ENCODE data around the gene PKLR.

Gene PKLR

GRCh38 chr1:155279268-155279667, 22.0 kb downstream of the PKLR start:
- Histone ChIP-seq H3K27me3 (ENCODE audit: insufficient read depth, poor library complexity, severe bottlenecking) (no peaks in the 10 kb centered on the region), H3K27ac (replicated peaks) (no peak overlapping the region), H3K4me3 (replicated peaks; ENCODE audit: insufficient read depth, low read length) (no peak overlapping the region)
- DNase-seq (ENCODE audit: low read depth in 1 of 2, low spot score in 1 of 2), result no peak
- TF ChIP-seq REST (IDR thresholded peaks at IDR 0.05; ENCODE audit: insufficient replicate concordance, low read depth) (no peak), SPI1 (IDR thresholded peaks at IDR 0.05; ENCODE audit: borderline replicate concordance, low read depth) (no peak), POLR2AphosphoS5 (IDR thresholded peaks at IDR 0.05; ENCODE audit: low read depth) (no peak), GABPA (IDR thresholded peaks at IDR 0.05; ENCODE audit: low read depth) (no peak), CTCF (IDR thresholded peaks at IDR 0.05; ENCODE audit: insufficient read depth, low read length) (no peak)

- H3K4me3 ChIP-seq (replicated peaks; ENCODE audit: insufficient read depth, low read length), result no peak overlapping the region
Observed at GRCh38 chr1:155278689-155279160, 22.5 kb downstream of the PKLR start.

More at GRCh38 chr1:155278689-155279160, 22.5 kb downstream of the PKLR start:
- Histone ChIP-seq H3K27me3 (ENCODE audit: insufficient read depth, poor library complexity, severe bottlenecking) (no peaks in the 10 kb centered on the region), H3K27ac (replicated peaks) (no peak overlapping the region)
- TF ChIP-seq REST (IDR thresholded peaks at IDR 0.05; ENCODE audit: insufficient replicate concordance, low read depth), result no peak
- no peak for TF ChIP-seq GABPA (IDR thresholded peaks at IDR 0.05; ENCODE audit: low read depth)
- no peak for TF ChIP-seq CTCF (IDR thresholded peaks at IDR 0.05; ENCODE audit: insufficient read depth, low read length)
- no peak for TF ChIP-seq SPI1 (IDR thresholded peaks at IDR 0.05; ENCODE audit: borderline replicate concordance, low read depth)
- no peak for TF ChIP-seq POLR2AphosphoS5 (IDR thresholded peaks at IDR 0.05; ENCODE audit: low read depth)
- DNase-seq (ENCODE audit: low read depth in 1 of 2, low spot score in 1 of 2), result no peak
